ENCODE data around the gene KIAA1755.

- TF ChIP-seq CTCF (IDR thresholded peaks at IDR 0.05; ENCODE audit: insufficient read depth, low read depth, low read length) (no peak), EZH2 (IDR thresholded peaks at IDR 0.05; ENCODE audit: insufficient read depth, low read length) (no peak)
Observed at GRCh38 chr20:38267296-38267695, 6.8 kb upstream of the KIAA1755 start.

Data from astrocyte (in vitro differentiated cells and primary cell).